HUDEP-2 (cell line): ENCODE measurements around the gene TC2N.
"Not testable (repeated sequence)": the region's sequence is repeated elsewhere in the genome, so short reads cannot be mapped to it uniquely, and the experiment has no call there.

Experiments
- DNase-seq, 76 experiments: peaks; one replicate each; lab custom pipeline; 2025; ENCODE audit not compliant: unreplicated experiment in 76 of 76; lab: John Stamatoyannopoulos, UW

TC2N gene

GRCh38 chr14:91835920-91836843 lies 31.2 kb downstream of the TC2N start:
- peak in 3 of 76 experiments; percentile 3 to 12 (median 9) for DNase-seq

GRCh38 chr14:91835197-91835919 lies 32.0 kb downstream of the TC2N start:
- no peak for DNase-seq

- DNase-seq: no peak
Measured at GRCh38 chr14:91834571-91834970, 32.8 kb downstream of the TC2N start.

GRCh38 chr14:91831337-91831736 lies 36.0 kb downstream of the TC2N start:
- DNase-seq: no peak

GRCh38 chr14:91830777-91831176 lies 36.6 kb downstream of the TC2N start:
- no peak for DNase-seq

- DNase-seq: no peak
Measured at GRCh38 chr14:91829511-91829910, 37.8 kb downstream of the TC2N start.

GRCh38 chr14:91827746-91828145 lies 39.6 kb downstream of the TC2N start:
- DNase-seq: no peak

- DNase-seq: no peak
Measured at GRCh38 chr14:91817566-91818325, 49.6 kb downstream of the TC2N start.

- DNase-seq: no peak
Measured at GRCh38 chr14:91814317-91814716, 53.0 kb downstream of the TC2N start.

- DNase-seq: no peak
Measured at GRCh38 chr14:91810699-91811098, 56.6 kb downstream of the TC2N start.

GRCh38 chr14:91806716-91807115 lies 60.6 kb downstream of the TC2N start:
- DNase-seq: no peak

- not testable (repeated sequence) for DNase-seq
Measured at GRCh38 chr14:91806094-91806493, 61.2 kb downstream of the TC2N start.

GRCh38 chr14:91805659-91806058 lies 61.7 kb downstream of the TC2N start:
- DNase-seq: no peak

GRCh38 chr14:91801358-91801757 lies 66.0 kb downstream of the TC2N start:
- DNase-seq: no peak

GRCh38 chr14:91796617-91797347 lies 70.6 kb downstream of the TC2N start:
- DNase-seq: no peak

GRCh38 chr14:91793704-91794103 lies 73.6 kb downstream of the TC2N start:
- DNase-seq: no peak

- DNase-seq: no peak
Measured at GRCh38 chr14:91786188-91786587, 81.1 kb downstream of the TC2N start.

GRCh38 chr14:91780452-91780851 lies 86.9 kb downstream of the TC2N start:
- no peak for DNase-seq

- DNase-seq: peak in 1 of 76 experiments; percentile 1
Measured at GRCh38 chr14:91778217-91778616, 89.1 kb downstream of the TC2N start.
